ENCODE data around the gene SUSD3. TPM values are rescaled to one million over a fixed set of nuclear protein-coding genes. Genes with fewer than 3 reads are reported as not detected.

SUSD3 gene
- total RNA-seq, 1 experiment from 2014 or later: 9.0 TPM

GRCh38 chr9:93023521-93023815 lies 35.0 kb upstream of the SUSD3 start:
- Histone ChIP-seq H2BK5ac (ENCODE audit: insufficient read length, low read length) (no peak overlapping the region), H2AFZ (ENCODE audit: low read length) (no peak overlapping the region), H3K18ac (ENCODE audit: insufficient read length, low read depth, low read length) (no peak overlapping the region), H3K23ac (ENCODE audit: insufficient read length, low read depth, low read length) (no peak overlapping the region), H3K56ac (ENCODE audit: insufficient read length, low read depth, low read length) (no peak overlapping the region), H3K9ac (ENCODE audit: extremely low read depth, insufficient read length, low read length) (no peak overlapping the region), H2BK15ac (ENCODE audit: low read depth, low read length) (no peak overlapping the region), H3K4me2 (ENCODE audit: insufficient read depth, insufficient read length, low read length) (no peak overlapping the region), H4K8ac (replicated peaks; ENCODE audit: insufficient read length, low read depth, low read length) (no peak overlapping the region), H4K91ac (ENCODE audit: insufficient read length, low read depth, low read length) (no peak overlapping the region), H3K27me3 (ENCODE audit: insufficient read depth, low read length) (no peaks in the 10 kb centered on the region), H3K9me3 (ENCODE audit: control insufficient read depth, low read depth, low read length) (no peaks in the 10 kb centered on the region), H3K14ac (ENCODE audit: insufficient read depth, low read length) (no peak overlapping the region), H4K20me1 (ENCODE audit: control insufficient read depth, insufficient read depth, insufficient read length) (no peaks in the 10 kb centered on the region), H2BK12ac (ENCODE audit: insufficient read length, low read depth, low read length) (no peak overlapping the region), H3K27ac (ENCODE audit: insufficient read length, low read depth, low read length) (no peak overlapping the region), H3T11ph (ENCODE audit: low read length) (no peak overlapping the region), H3K79me2 (ENCODE audit: insufficient read depth, low read length) (no peaks in the 10 kb centered on the region), H3K4ac (ENCODE audit: low read depth, low read length) (no peak overlapping the region), H3K23me2 (ENCODE audit: insufficient read length, low read depth, low read length, poor library complexity, severe bottlenecking) (no peaks in the 10 kb centered on the region), H3K79me1 (ENCODE audit: insufficient read depth, low read depth, low read length, poor library complexity, severe bottlenecking) (no peaks in the 10 kb centered on the region), H3K4me1 (ENCODE audit: insufficient read depth, low read length) (no peaks in the 10 kb centered on the region; the same call in 1 of the 2 replicates), H4K5ac (ENCODE audit: insufficient read length, low read depth, low read length) (no peak overlapping the region), H2BK120ac (ENCODE audit: low read depth, low read length, poor library complexity, severe bottlenecking) (no peak overlapping the region), H2AK5ac (ENCODE audit: insufficient read length, low read length) (no peak overlapping the region), H2BK20ac (ENCODE audit: low read depth, low read length, poor library complexity, severe bottlenecking) (no peak overlapping the region)
- no peaks in the 10 kb centered on the region for H3K27me3 Mint-ChIP-seq (ENCODE audit: low read depth)
- no peaks in the 10 kb centered on the region for H3K9me3 Mint-ChIP-seq
- DNase-seq: no peak
- no peak overlapping the region for H3K27ac Mint-ChIP-seq
- no peak for TF ChIP-seq CTCF (conservative IDR thresholded peaks at IDR 0.05)
- H3K36me3 Mint-ChIP-seq (ENCODE audit: insufficient read depth in 1 of 3, low read depth in 3 of 3): 0 out of 7 replicates have a peak, but pooled peaks cover 0 to 2% (median 0%) of the 10 kb centered on the region in 3 experiments
- WGBS (ENCODE audit: extremely low coverage, insufficient read length, low lambda C conversion rate): no CpG with 5 or more reads among the region's 4 CpGs
- H3K4me3 Mint-ChIP-seq: no peak overlapping the region
- peaks cover 7 to 9% of the 10 kb centered on the region in 2 experiments for H3K4me1 Mint-ChIP-seq

Measured in H9 (cell line).